SK-N-SH (cell line): ENCODE measurements around the gene ARHGDIA. TPM values are rescaled to one million over a fixed set of nuclear protein-coding genes. Genes with fewer than 3 reads are reported as not detected.

Experiments
- CTCF ChIA-PET: fragments of 300-600, 350-600 bp; formaldehyde crosslinking; extraction: SDS; loops from one replicate; lab custom pipeline; 2021; lab: Yijun Ruan, JAX
- POLR2A ChIA-PET: fragments of 350-600 bp; sonication (Branson Sonifier 250); formaldehyde crosslinking; extraction: SDS; loops from one replicate; lab custom pipeline; 2020; ENCODE audit warnings: antibody characterized with exemption, inconsistent platforms; lab: Yijun Ruan, JAX
- DNase-seq: peaks from one replicate; pipeline ENCODE4 v3.0.0; 2012
- H2AFZ ChIP-seq: fragments of 200-600 bp; sonication (generic); 2 replicates; pipeline ENCODE4 v1.8.1; 2016; ENCODE audit warnings: antibody characterized with exemption, mild to moderate bottlenecking, low read depth
- H3F3A ChIP-seq: fragments of 200-600 bp; sonication (generic); replicated peaks from 2 replicates; pipeline ENCODE3; 2016; ENCODE audit warnings: antibody characterized with exemption, mild to moderate bottlenecking; ENCODE audit not compliant: insufficient read depth
- H3K27ac ChIP-seq, 2 experiments: fragments of 200-500 bp in 1 of 2; fragments of 200-600 bp in 1 of 2; sonication (Bioruptor generic) in 1 of 2; sonication (generic), shearing (Covaris generic) in 1 of 2; 2 replicates each; pipeline versions ENCODE4 v1.5.1 to v1.6.1; 2014 to 2016; ENCODE audit warnings: low read depth in 2 of 2, inconsistent platforms in 1 of 2, low read length in 1 of 2, mild to moderate bottlenecking in 1 of 2, mixed read lengths in 1 of 2
- H3K27me3 ChIP-seq: fragments of 200-600 bp; sonication (generic), shearing (Covaris generic); 2 replicates; pipeline ENCODE4 v1.6.1; 2016; ENCODE audit warnings: mixed run types; ENCODE audit not compliant: insufficient read depth
- H3K36me3 ChIP-seq, 2 experiments: fragments of 200-500 bp in 1 of 2; fragments of 200-600 bp in 1 of 2; sonication (Bioruptor generic) in 1 of 2; sonication (generic) in 1 of 2; replicated peaks in 1 of 2; 2 replicates each; pipeline versions ENCODE3 to v1.5.1; 2014 to 2016; ENCODE audit warnings: low read length in 1 of 2, mild to moderate bottlenecking in 1 of 2; ENCODE audit not compliant: insufficient read depth in 2 of 2, control insufficient read depth in 1 of 2
- H3K4me1 ChIP-seq, 2 experiments: fragments of 200-500 bp in 1 of 2; fragments of 200-600 bp in 1 of 2; sonication (Bioruptor generic) in 1 of 2; sonication (generic), shearing (Covaris generic) in 1 of 2; 2 replicates each; pipeline versions ENCODE4 v1.5.1 to v1.6.1; 2014 to 2016; ENCODE audit warnings: low read depth in 1 of 2, low read length in 1 of 2, mixed run types in 1 of 2; ENCODE audit not compliant: insufficient read depth in 2 of 2, control insufficient read depth in 1 of 2
- H3K4me2 ChIP-seq: fragments of 200-600 bp; sonication (generic), shearing (Covaris generic); 2 replicates; pipeline ENCODE4 v1.6.1; 2017; ENCODE audit warnings: mixed run types
- H3K4me3 ChIP-seq, 2 experiments: fragments of 200-500 bp in 1 of 2; fragments of 200-600 bp in 1 of 2; sonication (Bioruptor generic) in 1 of 2; sonication (generic), shearing (Covaris generic) in 1 of 2; 2 replicates each; pipeline versions ENCODE4 v1.5.1 to v1.8.1; 2014 to 2016; ENCODE audit warnings: low read depth in 2 of 2, inconsistent platforms in 1 of 2, low read length in 1 of 2, mild to moderate bottlenecking in 1 of 2, mixed read lengths in 1 of 2, moderate library complexity in 1 of 2
- H3K79me2 ChIP-seq: fragments of 200-600 bp; sonication (generic); 2 replicates; pipeline ENCODE4 v1.8.1; 2017; ENCODE audit warnings: mild to moderate bottlenecking; ENCODE audit not compliant: insufficient read depth
- H3K9ac ChIP-seq: fragments of 200-600 bp; sonication (generic); 2 replicates; pipeline ENCODE4 v1.6.1; 2017; ENCODE audit warnings: mixed run types
- H3K9me2 ChIP-seq: fragments of 200-600 bp; sonication (generic); 2 replicates; pipeline ENCODE4 v1.6.1; 2017; ENCODE audit warnings: mixed run types
- H3K9me3 ChIP-seq: fragments of 200-600 bp; sonication (generic); 2 replicates; pipeline ENCODE4 v1.6.1; 2017; ENCODE audit warnings: mixed run types, mild to moderate bottlenecking, moderate library complexity
- H4K20me1 ChIP-seq: fragments of 200-600 bp; sonication (generic); 2 replicates; pipeline ENCODE4 v1.6.1; 2017; ENCODE audit warnings: mild to moderate bottlenecking, mixed run types; ENCODE audit not compliant: insufficient read depth
- ELF1 ChIP-seq: IDR thresholded peaks from 2 replicates; pipeline ENCODE4 v1.4.0; 2012
- FOSL2 ChIP-seq: IDR thresholded peaks from 2 replicates; pipeline ENCODE4 v1.4.0; 2012; ENCODE audit warnings: low read depth, mild to moderate bottlenecking, moderate library complexity, borderline replicate concordance
- FOXM1 ChIP-seq: IDR thresholded peaks from 2 replicates; pipeline ENCODE4 v1.4.0; 2012; ENCODE audit warnings: low read depth, mild to moderate bottlenecking
- GATA2 ChIP-seq: sonication (generic); formaldehyde crosslinking; IDR thresholded peaks from 2 replicates; pipeline ENCODE4 v1.5.0; 2020; ENCODE audit warnings: mild to moderate bottlenecking, missing genetic modification reagents
- JUND ChIP-seq: IDR thresholded peaks from 2 replicates; pipeline ENCODE4 v1.4.0; 2012
- MXI1 ChIP-seq: IDR thresholded peaks from 2 replicates; pipeline ENCODE4 v1.6.1; 2012; ENCODE audit warnings: mild to moderate bottlenecking, low read depth, low read length, improper control_type of control experiment
- NRF1 ChIP-seq: IDR thresholded peaks from 2 replicates; pipeline ENCODE4 v1.6.1; 2012; ENCODE audit warnings: low read depth, mild to moderate bottlenecking, low read length
- PBX3 ChIP-seq: IDR thresholded peaks from 2 replicates; pipeline ENCODE4; 2012
- POLR2AphosphoS5 ChIP-seq: IDR thresholded peaks from 2 replicates; pipeline ENCODE4 v1.6.1; 2012; ENCODE audit warnings: low read depth, low read length
- RAD21 ChIP-seq: IDR thresholded peaks from 2 replicates; pipeline ENCODE4 v1.6.1; 2012; ENCODE audit warnings: mild to moderate bottlenecking, low read length
- RCOR1 ChIP-seq: fragments of 150-350 bp; IDR thresholded peaks from 2 replicates; pipeline ENCODE4 v1.6.1; 2017; ENCODE audit warnings: antibody characterized with exemption, low read length
- RFX5 ChIP-seq: IDR thresholded peaks from 2 replicates; pipeline ENCODE4 v1.6.1; 2012; ENCODE audit warnings: mild to moderate bottlenecking, improper control_type of control experiment, low read length
- RXRA ChIP-seq: IDR thresholded peaks from 2 replicates; pipeline ENCODE4 v1.4.0; 2012; ENCODE audit warnings: low read depth, mild to moderate bottlenecking, borderline replicate concordance
- SIN3A ChIP-seq: IDR thresholded peaks from 2 replicates; pipeline ENCODE4 v1.6.1; 2012; ENCODE audit warnings: low read depth, mild to moderate bottlenecking, low read length, moderate library complexity, borderline replicate concordance
- TCF12 ChIP-seq: IDR thresholded peaks from 2 replicates; pipeline ENCODE4 v1.4.0; 2012
- TEAD4 ChIP-seq: IDR thresholded peaks from 2 replicates; pipeline ENCODE4 v1.4.0; 2012; ENCODE audit warnings: mild to moderate bottlenecking, borderline replicate concordance; ENCODE audit not compliant: insufficient read depth
- YY1 ChIP-seq: IDR thresholded peaks from 2 replicates; pipeline ENCODE4 v1.4.0; 2012; ENCODE audit warnings: low read depth, mild to moderate bottlenecking
- WGBS: methylation state at CpG from one replicate; pipeline ENCODE4 v1.1.6; 2017; ENCODE audit warnings: low lambda C conversion rate; 5-methylcytosine and 5-hydroxymethylcytosine counted together
- polyA plus RNA-seq, 3 experiments: library from polyadenylated mRNA; depleted of rRNA; stranded (reverse); fragments of >200 nt; gene quantifications; 2 replicates each; pipeline ENCODE4 v1.2.3, GENCODE V29; 2012
- TF ChIP-seq, protein P1 (sequence below): IDR thresholded peaks from 2 replicates; pipeline ENCODE4 v1.4.0; 2012; ENCODE audit warnings: low read depth, borderline replicate concordance
- TF ChIP-seq, protein P2 (sequence below): fragments of 150-350 bp; IDR thresholded peaks from 2 replicates; pipeline ENCODE4 v1.6.1; 2017; ENCODE audit warnings: antibody characterized with exemption, low read length, low read depth, borderline replicate concordance
- TF ChIP-seq, protein P3 (sequence below): IDR thresholded peaks from 2 replicates; pipeline ENCODE4 v1.4.0; 2012; ENCODE audit warnings: low read depth

Gene ARHGDIA
- polyA plus RNA-seq, 1 of the 3 experiments (the other 2 are of a cell fraction), result 385 TPM

GRCh38 chr17:81845881-81846742, 25.0 kb downstream of the ARHGDIA start:
- no peaks in the 10 kb centered on the region for H3K27me3 ChIP-seq
- H3K9me3 ChIP-seq, result no peaks in the 10 kb centered on the region
- CTCF ChIA-PET, result interaction anchor here (3.5 kb wide), 1 partner anchor 23 kb away, joined by 10 read pairs; no protein-coding TSS in a partner anchor
- peaks cover 53 to 55% of the 10 kb centered on the region in 2 experiments for H3K36me3 ChIP-seq
- TF ChIP-seq, protein P1, sequence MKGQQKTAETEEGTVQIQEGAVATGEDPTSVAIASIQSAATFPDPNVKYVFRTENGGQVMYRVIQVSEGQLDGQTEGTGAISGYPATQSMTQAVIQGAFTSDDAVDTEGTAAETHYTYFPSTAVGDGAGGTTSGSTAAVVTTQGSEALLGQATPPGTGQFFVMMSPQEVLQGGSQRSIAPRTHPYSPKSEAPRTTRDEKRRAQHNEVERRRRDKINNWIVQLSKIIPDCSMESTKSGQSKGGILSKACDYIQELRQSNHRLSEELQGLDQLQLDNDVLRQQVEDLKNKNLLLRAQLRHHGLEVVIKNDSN, result no peak
- TF ChIP-seq RFX5 (no peak), TEAD4 (no peak), RXRA (no peak), RAD21 (no peak), SIN3A (no peak), YY1 (no peak), ELF1 (no peak), FOXM1 (no peak), GATA2 (no peak), FOSL2 (no peak), MXI1 (no peak), PBX3 (no peak), TCF12 (no peak), NRF1 (no peak), POLR2AphosphoS5 (no peak), RCOR1 (no peak), JUND (no peak)
- TF ChIP-seq, protein P2, sequence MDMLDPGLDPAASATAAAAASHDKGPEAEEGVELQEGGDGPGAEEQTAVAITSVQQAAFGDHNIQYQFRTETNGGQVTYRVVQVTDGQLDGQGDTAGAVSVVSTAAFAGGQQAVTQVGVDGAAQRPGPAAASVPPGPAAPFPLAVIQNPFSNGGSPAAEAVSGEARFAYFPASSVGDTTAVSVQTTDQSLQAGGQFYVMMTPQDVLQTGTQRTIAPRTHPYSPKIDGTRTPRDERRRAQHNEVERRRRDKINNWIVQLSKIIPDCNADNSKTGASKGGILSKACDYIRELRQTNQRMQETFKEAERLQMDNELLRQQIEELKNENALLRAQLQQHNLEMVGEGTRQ, result no peak
- TF ChIP-seq, protein P3, sequence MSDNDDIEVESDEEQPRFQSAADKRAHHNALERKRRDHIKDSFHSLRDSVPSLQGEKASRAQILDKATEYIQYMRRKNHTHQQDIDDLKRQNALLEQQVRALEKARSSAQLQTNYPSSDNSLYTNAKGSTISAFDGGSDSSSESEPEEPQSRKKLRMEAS, result no peak
- no peak overlapping the region for H3K4me2 ChIP-seq
- H3F3A ChIP-seq, result peaks cover 52% of the 10 kb centered on the region
- no peak overlapping the region for H3K4me3 ChIP-seq
- H3K27ac ChIP-seq, result no peak overlapping the region
- WGBS, result 93% methylated on average over 33 of the region's 38 CpGs
- H3K4me1 ChIP-seq, result no peaks in the 10 kb centered on the region
- POLR2A ChIA-PET, result no interaction called here
- DNase-seq, result no peak
- no peak overlapping the region for H2AFZ ChIP-seq
- H3K9ac ChIP-seq, result no peak overlapping the region
- H3K79me2 ChIP-seq, result peaks cover 12% of the 10 kb centered on the region
- H3K9me2 ChIP-seq, result no peaks in the 10 kb centered on the region
- peaks cover under 1% of the 10 kb centered on the region; the same call in 1 of the 2 replicates for H4K20me1 ChIP-seq
